ENCODE measurements around the gene C12orf57. TPM values are rescaled to one million over a fixed set of nuclear protein-coding genes. Genes with fewer than 3 reads are reported as not detected.

The C12orf57 gene
- total and polyA plus RNA-seq, 2 of the 8 experiments (the other 6 are each of a cell fraction or from before 2014, with no cell fraction given), result 174 to 993 TPM

DNA sequence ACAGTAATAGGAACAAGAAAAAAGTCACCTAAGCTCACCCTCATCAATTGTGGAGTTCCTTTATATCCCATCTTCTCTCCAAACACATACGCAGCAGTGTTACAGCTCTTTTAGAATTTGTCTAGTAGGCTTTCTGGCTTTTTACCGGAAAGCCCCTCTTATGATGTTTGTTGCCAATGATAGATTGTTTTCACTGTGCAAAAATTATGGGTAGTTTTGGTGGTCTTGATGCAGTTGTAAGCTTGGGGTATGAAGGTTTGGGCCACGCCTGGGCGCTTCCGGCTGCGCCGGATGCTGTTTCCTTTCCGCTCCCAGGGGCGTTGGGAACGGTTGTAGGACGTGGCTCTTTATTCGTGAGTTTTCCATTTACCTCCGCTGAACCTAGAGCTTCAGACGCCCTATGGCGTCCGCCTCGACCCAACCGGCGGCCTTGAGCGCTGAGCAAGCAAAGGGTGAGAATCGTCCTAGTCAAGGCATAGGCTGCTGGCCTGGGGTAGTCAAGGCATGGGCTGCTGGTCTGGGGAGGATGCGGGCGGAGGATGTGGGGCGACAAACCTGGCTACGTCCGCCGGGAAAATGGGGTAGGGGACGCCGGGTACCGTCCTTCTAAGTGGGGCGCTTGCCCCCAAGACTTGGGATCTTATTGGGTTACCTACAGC is at the start of gene C12orf57, which contains the start of gene RNU7-1 (continued):
- TF ChIP-seq TBP (IDR thresholded peaks at IDR 0.05; ENCODE audit: low read depth, low read length) (peak; percentile 99), SIX5 (IDR thresholded peaks at IDR 0.05; ENCODE audit: low read depth, low read length) (no peak), SRF (IDR thresholded peaks at IDR 0.05; ENCODE audit: low read depth, low read length) (no peak; the same call in 1 of the 2 replicates), GTF2F1 (IDR thresholded peaks at IDR 0.05; ENCODE audit: borderline replicate concordance, low read depth, low read length) (peak; percentile 100), POLR2A (IDR thresholded peaks at IDR 0.05; ENCODE audit: control extremely low read depth in 1 of 2, low read depth in 2 of 2, low read length in 2 of 2) (peak in 1 of 2 experiments; percentile 100; a peak in 2 of 3 replicates), BACH1 (IDR thresholded peaks at IDR 0.05; ENCODE audit: low read length) (no peak), EGR1 (IDR thresholded peaks at IDR 0.05; ENCODE audit: borderline replicate concordance, low read depth, low read length) (peak; percentile 76; the same call in 1 of the 2 replicates), CBX5 (IDR thresholded peaks at IDR 0.05; ENCODE audit: low read depth, low read length) (no peak), CBX8 (IDR thresholded peaks at IDR 0.05; ENCODE audit: borderline replicate concordance, low read depth, low read length) (no peak), HDAC2 (IDR thresholded peaks at IDR 0.05; ENCODE audit: borderline replicate concordance in 1 of 2, low read depth in 2 of 2, low read length in 2 of 2) (peak; percentile 61 to 67; a peak in 2 of 4 replicates), RNF2 (IDR thresholded peaks at IDR 0.05; ENCODE audit: borderline replicate concordance, low read depth, low read length, missing control alignments, poor library complexity, severe bottlenecking) (no peak), ASH2L (IDR thresholded peaks at IDR 0.05; ENCODE audit: low read length) (no peak), POU5F1 (IDR thresholded peaks at IDR 0.05; ENCODE audit: low read depth, low read length) (no peak), JUND (IDR thresholded peaks at IDR 0.05; ENCODE audit: low read length) (peak; percentile 82), SIRT6 (IDR thresholded peaks at IDR 0.05; ENCODE audit: low read length) (no peak), RFX5 (IDR thresholded peaks at IDR 0.05; ENCODE audit: borderline replicate concordance, low read depth, low read length) (0 out of 2 replicates have a peak, but pooled peaks have one; percentile 2), EP300 (IDR thresholded peaks at IDR 0.05; ENCODE audit: borderline replicate concordance in 1 of 2, low read depth in 2 of 2, low read length in 2 of 2) (no peak; a peak in 1 of 3 replicates), GABPA (IDR thresholded peaks at IDR 0.05; ENCODE audit: borderline replicate concordance, insufficient read depth, low read length) (peak; percentile 57; the same call in 1 of the 2 replicates), KDM5A (IDR thresholded peaks at IDR 0.05; ENCODE audit: low read length) (no peak)
- TF ChIP-seq, protein P1, sequence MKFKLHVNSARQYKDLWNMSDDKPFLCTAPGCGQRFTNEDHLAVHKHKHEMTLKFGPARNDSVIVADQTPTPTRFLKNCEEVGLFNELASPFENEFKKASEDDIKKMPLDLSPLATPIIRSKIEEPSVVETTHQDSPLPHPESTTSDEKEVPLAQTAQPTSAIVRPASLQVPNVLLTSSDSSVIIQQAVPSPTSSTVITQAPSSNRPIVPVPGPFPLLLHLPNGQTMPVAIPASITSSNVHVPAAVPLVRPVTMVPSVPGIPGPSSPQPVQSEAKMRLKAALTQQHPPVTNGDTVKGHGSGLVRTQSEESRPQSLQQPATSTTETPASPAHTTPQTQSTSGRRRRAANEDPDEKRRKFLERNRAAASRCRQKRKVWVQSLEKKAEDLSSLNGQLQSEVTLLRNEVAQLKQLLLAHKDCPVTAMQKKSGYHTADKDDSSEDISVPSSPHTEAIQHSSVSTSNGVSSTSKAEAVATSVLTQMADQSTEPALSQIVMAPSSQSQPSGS (IDR thresholded peaks at IDR 0.05; ENCODE audit: low read length), result peak; percentile 99
- TF ChIP-seq, protein P2, sequence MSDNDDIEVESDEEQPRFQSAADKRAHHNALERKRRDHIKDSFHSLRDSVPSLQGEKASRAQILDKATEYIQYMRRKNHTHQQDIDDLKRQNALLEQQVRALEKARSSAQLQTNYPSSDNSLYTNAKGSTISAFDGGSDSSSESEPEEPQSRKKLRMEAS (IDR thresholded peaks at IDR 0.05), result no peak; the same call in 1 of the 2 replicates
- TF ChIP-seq, protein P3, sequence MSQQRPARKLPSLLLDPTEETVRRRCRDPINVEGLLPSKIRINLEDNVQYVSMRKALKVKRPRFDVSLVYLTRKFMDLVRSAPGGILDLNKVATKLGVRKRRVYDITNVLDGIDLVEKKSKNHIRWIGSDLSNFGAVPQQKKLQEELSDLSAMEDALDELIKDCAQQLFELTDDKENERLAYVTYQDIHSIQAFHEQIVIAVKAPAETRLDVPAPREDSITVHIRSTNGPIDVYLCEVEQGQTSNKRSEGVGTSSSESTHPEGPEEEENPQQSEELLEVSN (IDR thresholded peaks at IDR 0.05), result no peak

All from H1 (cell line).